Activated naive CD8-positive, alpha-beta T cell treated with anti-CD3 and anti-CD28 coated beads, Interleukin-2, amount 50 U/mL, for 16 hours (primary cell): Measurements from ENCODE around the gene TARS2.

Source experiments
- DNase-seq: peaks from one replicate; pipeline ENCODE4 v3.0.0-alpha.2; 2020; ENCODE audit warnings: low read depth, low spot score

Gene TARS2

GRCh38 chr1:150536836-150537731, 49.9 kb downstream of the TARS2 start:
- DNase-seq: no peak

DNA sequence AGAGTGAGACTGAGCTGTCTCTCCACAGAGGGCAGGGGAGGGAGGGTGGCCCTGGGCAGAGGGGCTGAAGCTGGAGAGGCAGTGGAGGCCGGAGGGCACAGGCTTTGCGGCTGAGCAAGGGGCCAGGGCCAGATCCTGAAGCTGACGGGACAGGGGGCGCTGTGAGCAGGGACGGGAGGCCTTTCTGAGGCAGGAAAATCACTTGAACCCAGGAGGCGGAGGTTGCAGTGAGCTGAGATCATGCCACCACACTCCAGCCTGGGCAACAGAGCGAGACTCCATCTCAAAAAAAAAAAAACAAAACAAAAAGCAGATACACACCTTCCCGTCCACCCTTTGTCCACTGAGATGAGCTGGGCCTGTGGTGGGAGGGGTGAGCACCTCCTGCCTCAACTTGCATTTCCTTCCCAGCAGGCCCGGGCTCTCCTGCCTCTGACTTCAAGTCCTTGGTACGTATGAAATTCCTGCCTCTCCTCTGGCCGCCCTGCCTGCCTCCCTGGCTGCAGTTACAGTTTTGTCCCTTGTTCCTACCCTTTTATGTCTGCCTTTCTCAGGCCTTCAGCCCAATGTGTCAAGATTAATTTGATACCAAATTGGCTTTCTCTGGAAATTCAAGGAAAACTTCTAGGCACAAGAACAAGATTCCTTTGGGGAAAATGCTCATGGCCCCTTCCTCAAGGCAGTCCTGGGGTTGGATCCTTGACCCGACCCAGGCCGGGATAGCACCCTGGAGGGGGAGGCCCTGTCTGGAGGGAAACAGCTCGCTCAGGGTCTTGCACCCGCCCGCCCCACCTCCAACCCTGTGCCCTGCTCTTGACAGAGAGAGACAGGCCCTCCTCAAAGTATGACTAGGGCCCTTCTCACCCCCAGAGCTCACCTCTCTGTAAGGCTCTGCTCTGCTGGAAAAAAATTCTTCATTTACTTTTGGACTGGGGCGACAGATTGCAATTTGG, 50.8 kb downstream of the TARS2 start:
- no peak for DNase-seq

GRCh38 chr1:150543500-150544143, 56.4 kb downstream of the TARS2 start:
- no peak for DNase-seq

DNA sequence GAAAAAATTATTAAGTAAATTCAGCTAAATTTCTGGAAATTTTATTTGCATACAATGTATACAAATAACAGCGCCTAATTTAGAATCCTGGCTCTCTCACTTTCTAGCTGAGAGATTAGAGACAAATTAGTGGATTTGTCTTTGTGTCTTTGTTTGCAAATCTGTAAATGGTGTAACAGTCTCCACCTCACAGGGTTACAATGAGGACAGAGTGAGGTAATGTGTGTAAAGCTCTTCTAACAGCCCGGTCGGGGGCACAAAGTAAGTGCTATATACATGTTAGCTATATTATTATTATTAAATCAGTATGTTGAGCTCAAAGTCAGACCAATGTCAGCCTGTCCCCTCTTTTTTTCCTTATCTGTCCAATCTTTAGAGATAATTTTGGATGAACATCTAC, 57.0 kb downstream of the TARS2 start:
- DNase-seq: no peak

DNA sequence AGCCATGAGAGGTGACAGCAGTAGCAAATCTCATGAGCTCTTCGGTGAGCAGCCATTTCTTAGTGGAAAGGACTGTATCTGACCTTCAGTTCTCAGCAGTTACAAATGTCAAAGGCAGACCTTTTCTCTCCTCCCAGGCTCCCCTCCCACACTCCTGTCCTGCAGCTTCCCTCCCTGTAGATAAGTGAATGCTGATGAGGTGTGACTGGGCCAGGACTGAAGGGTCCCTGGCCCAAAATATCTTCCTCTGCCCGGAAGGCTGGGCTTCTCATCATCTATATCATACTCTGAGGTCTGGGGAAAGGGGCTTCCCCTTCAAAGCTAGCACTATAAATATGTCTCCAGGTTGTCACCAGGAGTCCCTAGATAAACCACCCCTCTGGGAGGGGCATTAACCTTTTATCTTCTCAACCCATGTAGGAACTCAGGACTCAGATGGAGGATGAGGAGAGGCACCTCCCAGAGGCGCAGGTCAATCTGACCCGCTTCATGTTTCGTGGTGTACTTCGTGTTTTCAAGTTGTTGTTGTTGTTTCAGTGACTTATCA, 58.3 kb downstream of the TARS2 start:
- no peak for DNase-seq

DNA sequence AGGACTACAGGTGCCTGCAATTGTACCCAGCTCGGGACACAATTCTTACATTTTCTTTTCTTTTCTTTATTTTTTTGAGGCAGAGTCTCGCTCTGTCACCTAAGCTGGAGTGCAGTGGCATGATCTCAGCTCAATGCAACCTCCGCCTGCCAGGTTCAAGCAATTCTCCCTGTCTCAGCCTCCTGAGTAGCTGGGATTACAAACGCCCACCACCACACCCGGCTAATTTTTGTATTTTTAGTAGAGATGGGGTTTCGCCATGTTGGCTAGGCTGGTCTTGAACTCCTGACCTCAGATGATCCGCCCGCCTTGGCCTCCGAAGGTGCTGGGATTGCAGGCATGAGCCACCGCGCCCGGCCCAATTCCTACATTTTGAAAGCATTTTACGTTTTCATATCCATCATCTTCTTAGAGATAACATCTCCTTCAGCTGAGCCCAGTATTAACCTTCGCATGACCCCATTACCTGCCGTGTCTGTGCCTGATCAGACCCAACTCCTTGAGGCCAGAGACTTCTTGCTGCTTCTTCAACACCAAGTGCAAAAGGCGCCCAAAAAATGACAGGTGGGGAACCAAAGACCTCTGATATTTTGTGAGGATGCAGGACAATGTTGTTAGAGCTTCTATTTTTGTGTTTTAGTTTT, 59.2 kb downstream of the TARS2 start:
- no peak for DNase-seq

DNA sequence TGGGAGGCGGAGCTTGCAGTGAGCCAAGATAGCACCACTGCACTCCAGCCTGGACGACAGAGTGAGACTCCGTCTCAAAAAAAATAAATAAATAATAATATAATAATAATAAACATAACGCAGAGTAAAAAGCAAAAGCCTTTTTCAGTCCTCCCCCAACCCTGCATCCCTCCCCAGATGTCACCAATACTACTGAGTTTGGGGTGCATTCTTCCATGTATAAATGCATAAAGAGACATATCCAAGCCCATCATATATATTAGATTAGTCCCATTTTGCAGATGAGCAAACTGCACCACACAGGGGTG, 61.1 kb downstream of the TARS2 start:
- DNase-seq: no peak

GRCh38 chr1:150548632-150549495, 61.6 kb downstream of the TARS2 start, which contains the start of gene ADAMTSL4:
TSS of gene ADAMTSL4 (plus strand) at chr1:150549408. CDS start at chr1:150552289, 2,881 bp downstream.
- DNase-seq: no peak

DNA sequence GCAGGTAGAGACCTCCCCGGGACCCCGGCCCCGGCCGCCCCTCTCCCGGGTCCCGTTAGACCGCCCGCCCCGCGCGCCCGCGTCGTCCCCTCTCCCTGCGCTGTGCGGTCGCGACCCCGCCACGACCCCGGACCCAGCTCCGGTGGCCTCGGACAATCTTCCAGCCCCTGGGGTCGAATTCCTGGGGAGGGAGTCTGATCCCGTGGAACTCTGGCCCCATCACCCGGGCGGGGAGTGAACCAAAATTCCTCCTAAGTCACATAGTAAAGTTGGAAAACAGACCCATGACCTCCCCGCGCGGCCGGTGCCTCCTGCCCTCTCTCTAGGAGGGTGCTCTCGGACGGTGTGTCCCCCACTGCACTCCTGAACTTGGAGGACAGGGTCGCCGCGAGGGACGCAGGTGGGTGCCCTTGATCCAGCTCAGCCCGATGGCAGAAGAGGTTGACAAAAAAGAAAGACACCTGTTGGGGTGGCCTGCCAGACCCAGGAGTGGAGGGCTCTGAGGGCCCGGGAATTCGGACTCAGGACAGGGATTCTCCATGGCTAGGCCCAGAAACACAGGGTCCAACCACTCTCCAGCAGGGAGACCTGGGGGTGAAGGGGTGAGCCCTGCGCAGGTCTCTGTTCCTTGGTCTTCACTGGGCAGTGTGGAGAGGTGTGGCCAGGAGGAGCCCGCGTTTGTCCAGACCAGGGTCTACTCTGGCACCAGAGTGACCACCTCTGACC, 62.4 kb downstream of the TARS2 start:
- DNase-seq: no peak

- DNase-seq: no peak
Measured at GRCh38 chr1:150550222-150551050, 63.2 kb downstream of the TARS2 start.

DNA sequence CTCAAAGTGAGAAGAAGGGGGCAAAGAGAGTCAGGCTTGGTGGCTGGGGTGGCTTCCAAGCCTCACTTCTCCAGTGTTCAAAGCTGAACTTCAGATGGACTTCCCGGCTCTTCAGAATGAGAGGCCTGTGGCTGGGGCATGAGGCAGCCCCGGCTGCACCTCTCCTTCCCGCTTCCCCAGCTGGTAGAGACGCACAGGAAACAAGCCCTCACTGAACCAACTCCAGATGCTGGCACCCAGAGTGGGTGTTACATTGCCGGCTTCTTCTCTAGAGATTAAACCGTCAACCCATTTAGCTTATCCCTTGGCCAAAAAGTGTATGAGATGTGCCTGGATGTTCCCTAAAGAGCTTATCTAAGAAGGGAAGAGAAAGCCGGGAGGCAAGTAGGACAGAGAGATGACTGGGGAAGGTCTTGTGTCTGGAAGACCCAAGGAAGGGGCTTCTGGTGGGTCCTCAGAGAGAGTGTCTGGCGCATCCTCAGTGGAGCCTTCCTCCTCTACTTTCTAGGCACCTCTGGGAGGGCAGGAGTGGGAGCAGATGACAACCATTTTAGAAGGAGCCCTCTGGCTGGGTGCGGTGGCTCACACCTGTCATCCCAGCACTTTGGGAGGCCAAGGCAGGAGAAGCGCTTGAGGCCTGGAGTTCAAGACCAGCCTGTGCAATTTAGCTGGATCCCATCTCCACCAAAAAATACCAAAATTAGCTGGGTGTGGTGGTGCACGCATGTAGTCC, 64.0 kb downstream of the TARS2 start:
- DNase-seq: no peak

DNA sequence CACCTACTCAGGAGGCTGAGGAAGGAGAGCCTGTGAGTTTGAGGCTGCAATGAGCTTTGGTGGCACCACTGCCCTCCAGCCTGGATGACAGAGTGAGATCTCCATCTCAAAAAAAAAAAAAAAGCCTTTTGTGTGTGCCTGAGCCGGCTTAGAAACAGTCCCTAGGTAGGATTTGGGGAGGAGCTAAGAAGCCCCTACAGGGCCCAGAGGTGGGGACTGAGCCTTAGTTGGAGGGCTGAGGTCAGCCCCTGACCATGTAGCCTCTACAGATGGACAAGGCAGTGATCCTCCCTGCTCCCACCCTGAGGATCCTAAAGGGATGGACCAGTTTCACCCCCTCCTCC, 64.5 kb downstream of the TARS2 start:
- DNase-seq: no peak

DNA sequence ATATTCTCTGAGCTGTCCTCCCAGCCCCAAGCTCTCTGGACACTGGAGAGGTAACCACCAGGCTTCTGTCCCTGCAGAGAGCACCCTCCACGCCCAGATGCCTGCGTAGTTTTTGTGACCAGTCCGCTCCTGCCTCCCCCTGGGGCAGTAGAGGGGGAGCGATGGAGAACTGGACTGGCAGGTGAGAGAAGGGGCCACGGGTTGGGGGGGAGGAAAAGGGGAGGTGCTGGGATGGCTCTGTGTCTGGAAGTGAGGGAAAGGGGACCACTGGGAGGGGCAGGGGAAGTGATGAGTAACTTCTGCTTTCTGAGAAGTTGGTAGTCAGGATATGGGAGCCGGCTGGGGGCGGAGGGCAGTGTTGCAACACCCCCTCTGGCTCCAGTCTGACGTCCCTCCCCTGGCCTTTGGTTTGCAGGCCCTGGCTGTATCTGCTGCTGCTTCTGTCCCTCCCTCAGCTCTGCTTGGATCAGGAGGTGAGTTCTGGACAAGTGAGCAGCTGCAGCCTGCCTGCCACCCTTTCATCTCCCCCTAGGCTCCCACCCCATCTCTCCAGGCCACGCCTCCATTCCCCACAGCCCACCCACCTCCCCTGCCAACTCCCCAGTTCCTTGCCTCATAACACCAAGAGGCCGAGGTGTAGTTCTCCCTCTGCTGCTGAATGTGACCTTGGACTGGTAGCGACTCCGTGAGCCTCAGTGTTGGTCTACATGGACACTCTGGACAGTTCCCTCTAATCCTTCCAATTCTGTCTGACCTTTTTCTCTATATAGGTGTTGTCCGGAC, 65.1 kb downstream of the TARS2 start:
- DNase-seq: no peak

GRCh38 chr1:150552911-150553289, 65.7 kb downstream of the TARS2 start:
- DNase-seq: no peak

- no peak for DNase-seq
Measured at GRCh38 chr1:150553392-150554085, 66.3 kb downstream of the TARS2 start.

DNA sequence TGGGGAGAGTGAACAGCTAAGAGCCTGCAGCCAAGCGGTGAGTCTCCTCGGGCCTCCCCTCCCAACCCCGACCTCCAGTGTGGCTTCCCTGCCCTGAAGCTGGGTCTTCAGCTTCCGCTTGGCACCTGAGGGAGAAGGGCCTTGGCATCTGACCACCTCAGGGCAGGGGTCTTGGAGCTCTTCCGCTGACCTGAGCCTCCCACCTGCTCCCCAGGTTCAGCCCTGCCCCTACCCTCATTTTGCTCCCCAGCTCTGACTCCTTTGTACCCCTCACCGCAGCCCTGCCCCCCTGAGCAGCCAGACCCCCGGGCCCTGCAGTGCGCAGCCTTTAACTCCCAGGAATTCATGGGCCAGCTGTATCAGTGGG, 66.8 kb downstream of the TARS2 start:
- no peak for DNase-seq
